ENCODE measurements around the gene TRIM49.
"Not testable (repeated sequence)": the region's sequence is repeated elsewhere in the genome, so short reads cannot be mapped to it uniquely, and the experiment has no call there.

TRIM49 gene, protein sequence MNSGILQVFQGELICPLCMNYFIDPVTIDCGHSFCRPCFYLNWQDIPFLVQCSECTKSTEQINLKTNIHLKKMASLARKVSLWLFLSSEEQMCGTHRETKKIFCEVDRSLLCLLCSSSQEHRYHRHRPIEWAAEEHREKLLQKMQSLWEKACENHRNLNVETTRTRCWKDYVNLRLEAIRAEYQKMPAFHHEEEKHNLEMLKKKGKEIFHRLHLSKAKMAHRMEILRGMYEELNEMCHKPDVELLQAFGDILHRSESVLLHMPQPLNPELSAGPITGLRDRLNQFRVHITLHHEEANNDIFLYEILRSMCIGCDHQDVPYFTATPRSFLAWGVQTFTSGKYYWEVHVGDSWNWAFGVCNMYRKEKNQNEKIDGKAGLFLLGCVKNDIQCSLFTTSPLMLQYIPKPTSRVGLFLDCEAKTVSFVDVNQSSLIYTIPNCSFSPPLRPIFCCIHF

GRCh38 chr11:89808475-89808874 is at the start of gene TRIM49:
TRIM49 (minus strand) TSS chr11:89808575; CDS start chr11:89804469, 4,106 bp downstream.
- not testable (repeated sequence) for H3K9me3 Mint-ChIP-seq

DNA sequence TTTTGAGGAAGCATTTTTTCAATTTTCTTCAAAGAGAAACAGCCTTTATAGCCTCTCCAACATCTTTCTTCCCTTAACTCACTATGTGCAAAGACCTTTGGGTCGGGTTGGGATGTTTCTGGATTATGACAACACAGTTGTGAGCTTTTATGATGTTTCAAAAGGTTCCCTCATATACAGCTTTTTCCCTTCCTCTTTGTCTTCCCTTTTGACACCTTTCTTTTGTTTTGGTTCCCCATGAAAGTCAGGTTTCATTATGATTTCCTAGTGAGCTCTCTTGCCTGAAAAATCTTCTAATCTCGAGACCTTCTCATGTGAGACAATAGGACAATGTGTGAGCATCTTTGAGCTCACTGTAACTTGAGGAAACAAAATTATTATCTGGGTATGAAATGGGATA is 18.3 kb upstream of the TRIM49 start:
- H3K27me3 Mint-ChIP-seq (ENCODE audit: low read depth); H3K36me3 Mint-ChIP-seq (ENCODE audit: low read depth); H3K27ac Mint-ChIP-seq; H3K4me1 Mint-ChIP-seq (ENCODE audit: low read depth); H3K4me3 Mint-ChIP-seq; H3K9me3 Mint-ChIP-seq: not testable (repeated sequence)

More at GRCh38 chr11:89808475-89808874, at the start of gene TRIM49:
- not testable (repeated sequence) for H3K27ac Mint-ChIP-seq; H3K4me1 Mint-ChIP-seq (ENCODE audit: low read depth); H3K27me3 Mint-ChIP-seq (ENCODE audit: low read depth); H3K36me3 Mint-ChIP-seq (ENCODE audit: low read depth); H3K4me3 Mint-ChIP-seq

GRCh38 chr11:89820008-89820407 is 11.6 kb upstream of the TRIM49 start:
- H3K4me1 Mint-ChIP-seq (ENCODE audit: low read depth); H3K27ac Mint-ChIP-seq; H3K9me3 Mint-ChIP-seq; H3K4me3 Mint-ChIP-seq; H3K36me3 Mint-ChIP-seq (ENCODE audit: low read depth); H3K27me3 Mint-ChIP-seq (ENCODE audit: low read depth): not testable (repeated sequence)

DNA sequence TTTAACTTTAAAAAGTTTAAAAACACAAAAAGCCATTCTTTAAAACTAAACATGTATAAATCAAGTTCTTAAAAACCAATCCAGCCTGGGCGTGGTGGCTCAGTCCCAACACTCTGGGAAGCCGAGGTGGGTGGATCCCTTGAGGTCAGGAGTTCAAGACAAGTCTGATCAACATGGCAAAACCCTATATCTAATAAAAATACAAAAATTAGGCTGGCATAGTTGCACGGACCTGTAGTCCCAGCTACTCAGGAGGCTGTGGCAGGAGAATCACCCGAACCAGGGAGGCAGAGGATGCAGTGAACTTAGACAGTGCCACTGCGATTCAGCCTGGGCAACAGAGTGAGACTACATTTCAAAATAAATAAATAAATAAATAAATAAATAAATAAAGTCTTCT is 5.2 kb upstream of the TRIM49 start:
- not testable (repeated sequence) for H3K36me3 Mint-ChIP-seq (ENCODE audit: low read depth); H3K4me1 Mint-ChIP-seq (ENCODE audit: low read depth); H3K4me3 Mint-ChIP-seq; H3K27me3 Mint-ChIP-seq (ENCODE audit: low read depth); H3K9me3 Mint-ChIP-seq; H3K27ac Mint-ChIP-seq

DNA sequence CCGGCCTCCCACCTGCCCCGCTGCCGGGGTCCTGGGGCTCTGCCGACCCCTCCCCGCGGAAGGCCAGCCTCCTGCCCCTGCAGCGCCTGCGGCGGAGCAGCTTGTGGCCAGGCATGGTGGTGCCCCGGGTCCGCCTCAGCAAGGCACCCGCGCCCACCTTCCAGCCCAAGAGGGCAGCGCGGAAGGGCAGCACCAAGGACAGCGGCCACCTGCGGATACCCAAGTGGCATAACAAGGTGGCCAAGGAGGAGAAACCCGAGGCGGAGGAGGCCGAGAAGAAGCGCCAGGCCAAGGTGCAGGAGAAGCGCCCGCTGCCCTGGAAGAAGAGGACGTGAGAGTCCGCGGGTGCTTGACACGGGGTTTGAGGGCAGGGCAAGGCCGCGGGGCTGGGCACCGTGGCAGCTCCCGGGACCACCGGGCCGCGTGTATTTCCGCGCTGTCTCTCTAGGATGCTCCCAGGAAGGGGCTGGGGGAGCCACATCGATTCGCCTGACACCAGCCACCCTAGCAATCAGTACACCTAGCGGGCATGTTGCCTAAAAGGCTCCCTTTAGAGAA is 20.8 kb downstream of the TRIM49 start:
- not testable (repeated sequence) for H3K36me3 Mint-ChIP-seq (ENCODE audit: low read depth); H3K4me1 Mint-ChIP-seq (ENCODE audit: low read depth); H3K9me3 Mint-ChIP-seq; H3K27ac Mint-ChIP-seq; H3K27me3 Mint-ChIP-seq (ENCODE audit: low read depth); H3K4me3 Mint-ChIP-seq

- H3K9me3 Mint-ChIP-seq; H3K27ac Mint-ChIP-seq; H3K36me3 Mint-ChIP-seq (ENCODE audit: low read depth); H3K4me3 Mint-ChIP-seq; H3K27me3 Mint-ChIP-seq (ENCODE audit: low read depth); H3K4me1 Mint-ChIP-seq (ENCODE audit: low read depth): not testable (repeated sequence)
Observed at GRCh38 chr11:89785726-89786125, 22.6 kb downstream of the TRIM49 start.

GRCh38 chr11:89750822-89751221 is 57.6 kb downstream of the TRIM49 start:
- H3K27me3 Mint-ChIP-seq (ENCODE audit: low read depth); H3K4me3 Mint-ChIP-seq; H3K27ac Mint-ChIP-seq; H3K9me3 Mint-ChIP-seq; H3K36me3 Mint-ChIP-seq (ENCODE audit: low read depth); H3K4me1 Mint-ChIP-seq (ENCODE audit: low read depth): not testable (repeated sequence)
